T follicular helper cell (primary cell): Measurements from ENCODE around the gene MID1IP1.

Source experiments
- DNase-seq: peaks from one replicate; pipeline ENCODE4 v3.0.0-alpha.2; 2020; ENCODE audit warnings: low read depth
- total RNA-seq, 2 experiments: gene quantifications; one replicate each; lab custom pipeline; 2026; lab: John Stamatoyannopoulos, UW

MID1IP1 gene
- total RNA-seq, result 81.3 to 98.0 reads per million in 2 experiments

GRCh38 chrX:38800981-38801845 lies at the start of gene MID1IP1:
MID1IP1 (plus strand) TSS chrX:38801459; CDS start chrX:38804947, 3,488 bp downstream.
- DNase-seq, result peak; percentile 73

GRCh38 chrX:38754102-38754790 lies 47.0 kb upstream of the MID1IP1 start:
- no peak for DNase-seq

- DNase-seq, result no peak
Measured at GRCh38 chrX:38754818-38755718, 46.2 kb upstream of the MID1IP1 start.

- no peak for DNase-seq
Measured at GRCh38 chrX:38760883-38761282, 40.4 kb upstream of the MID1IP1 start.

- no peak for DNase-seq
Measured at GRCh38 chrX:38768079-38768478, 33.2 kb upstream of the MID1IP1 start.

GRCh38 chrX:38770152-38770551 lies 31.1 kb upstream of the MID1IP1 start:
- DNase-seq, result no peak

- no peak for DNase-seq
Measured at GRCh38 chrX:38774249-38774648, 27.0 kb upstream of the MID1IP1 start.

- no peak for DNase-seq
Measured at GRCh38 chrX:38796946-38797345, 4.3 kb upstream of the MID1IP1 start.

GRCh38 chrX:38798956-38799355 lies 2.3 kb upstream of the MID1IP1 start:
- DNase-seq, result no peak

GRCh38 chrX:38799995-38800580 lies 1.2 kb upstream of the MID1IP1 start:
- DNase-seq, result no peak

GRCh38 chrX:38803243-38803587 lies 2.0 kb downstream of the MID1IP1 start:
- DNase-seq, result no peak

- DNase-seq, result peak; percentile 22
Measured at GRCh38 chrX:38803588-38804431, 2.6 kb downstream of the MID1IP1 start.

- no peak for DNase-seq
Measured at GRCh38 chrX:38804432-38804681, 3.1 kb downstream of the MID1IP1 start.

GRCh38 chrX:38804682-38805431 lies 3.6 kb downstream of the MID1IP1 start:
- DNase-seq, result no peak

GRCh38 chrX:38805432-38806389 lies 4.5 kb downstream of the MID1IP1 start:
- DNase-seq, result peak; percentile 47

GRCh38 chrX:38806875-38807621 lies 5.8 kb downstream of the MID1IP1 start:
- DNase-seq, result no peak

GRCh38 chrX:38807873-38808272 lies 6.6 kb downstream of the MID1IP1 start:
- DNase-seq, result no peak

GRCh38 chrX:38811515-38812243 lies 10.4 kb downstream of the MID1IP1 start:
- no peak for DNase-seq
